ENCODE measurements around the gene KLHL7. TPM values are rescaled to one million over a fixed set of nuclear protein-coding genes. Genes with fewer than 3 reads are reported as not detected.
"Not testable (repeated sequence)": the region's sequence is repeated elsewhere in the genome, so short reads cannot be mapped to it uniquely, and the experiment has no call there.

Gene KLHL7
- total and polyA plus RNA-seq, 8 donors, result 8.4 to 55.9 (median 17.6) TPM

GRCh38 chr7:23222439-23223030, 117.0 kb downstream of the KLHL7 start:
- Histone ChIP-seq H3K9me3 (no peaks in the 10 kb centered on the region), H3K4me1 (no peaks in the 10 kb centered on the region), H3K27me3 (no peaks in the 10 kb centered on the region), H3K36me3 (no peaks in the 10 kb centered on the region), H3K27ac (no peak overlapping the region), H3K4me3 (no peak overlapping the region)
- intact Hi-C loops (cut with DNase I; ENCODE audit: low total_unique reads), result no loop called here
- DNase-seq, result no peak
- TF ChIP-seq POLR2A (IDR thresholded peaks at IDR 0.05) (no peak), POLR2AphosphoS5 (IDR thresholded peaks at IDR 0.05) (no peak), EP300 (IDR thresholded peaks at IDR 0.05) (no peak)
- TF ChIP-seq, protein P1, sequence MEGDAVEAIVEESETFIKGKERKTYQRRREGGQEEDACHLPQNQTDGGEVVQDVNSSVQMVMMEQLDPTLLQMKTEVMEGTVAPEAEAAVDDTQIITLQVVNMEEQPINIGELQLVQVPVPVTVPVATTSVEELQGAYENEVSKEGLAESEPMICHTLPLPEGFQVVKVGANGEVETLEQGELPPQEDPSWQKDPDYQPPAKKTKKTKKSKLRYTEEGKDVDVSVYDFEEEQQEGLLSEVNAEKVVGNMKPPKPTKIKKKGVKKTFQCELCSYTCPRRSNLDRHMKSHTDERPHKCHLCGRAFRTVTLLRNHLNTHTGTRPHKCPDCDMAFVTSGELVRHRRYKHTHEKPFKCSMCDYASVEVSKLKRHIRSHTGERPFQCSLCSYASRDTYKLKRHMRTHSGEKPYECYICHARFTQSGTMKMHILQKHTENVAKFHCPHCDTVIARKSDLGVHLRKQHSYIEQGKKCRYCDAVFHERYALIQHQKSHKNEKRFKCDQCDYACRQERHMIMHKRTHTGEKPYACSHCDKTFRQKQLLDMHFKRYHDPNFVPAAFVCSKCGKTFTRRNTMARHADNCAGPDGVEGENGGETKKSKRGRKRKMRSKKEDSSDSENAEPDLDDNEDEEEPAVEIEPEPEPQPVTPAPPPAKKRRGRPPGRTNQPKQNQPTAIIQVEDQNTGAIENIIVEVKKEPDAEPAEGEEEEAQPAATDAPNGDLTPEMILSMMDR (IDR thresholded peaks at IDR 0.05), result no peak
- 34 to 50% (median 40%) methylated on average over 5 of the region's 5 CpGs for WGBS, 5 donors

GRCh38 chr7:23224364-23224763, 118.8 kb downstream of the KLHL7 start:
- 81 to 87% (median 85%) methylated on average over 4 of the region's 4 CpGs for WGBS, 5 donors
- H3K36me3 ChIP-seq; intact Hi-C loops (cut with DNase I; ENCODE audit: low total_unique reads): not testable (repeated sequence)

GRCh38 chr7:23226844-23227450, 121.4 kb downstream of the KLHL7 start:
- no peak for DNase-seq
- intact Hi-C loops (cut with DNase I; ENCODE audit: low total_unique reads), result no loop called here
- Histone ChIP-seq H3K27me3 (no peaks in the 10 kb centered on the region), H3K4me3 (no peak overlapping the region), H3K4me1 (no peaks in the 10 kb centered on the region), H3K27ac (no peak overlapping the region), H3K36me3 (no peaks in the 10 kb centered on the region), H3K9me3 (peaks cover 0 to 8% (median 0%) of the 10 kb centered on the region in 4 donors)
- TF ChIP-seq, protein P1 (IDR thresholded peaks at IDR 0.05), result no peak
- WGBS, 5 donors, result 71 to 77% (median 74%) methylated on average over 4 of the region's 4 CpGs

More at GRCh38 chr7:23224364-23224763, 118.8 kb downstream of the KLHL7 start:
- H3K4me3 ChIP-seq, DNase-seq, H3K9me3 ChIP-seq, H3K4me1 ChIP-seq, H3K27me3 ChIP-seq, H3K27ac ChIP-seq: not testable (repeated sequence)

Other genes starting within 250 kb of the KLHL7 start
- gene HYCC1, start 91.7 kb upstream of the KLHL7 start, total RNA-seq, result 10 to 100 TPM in 2 of 5 donors, 1 to 10 TPM in 2, under 1 TPM in 1; 0.58 to 32.9 (median 5.4) TPM
- 1 to 10 TPM; 2.6 to 7.7 (median 2.7) TPM for gene HYCC1, start 91.7 kb upstream of the KLHL7 start, polyA plus RNA-seq
- 100 to 1,000 TPM in 1 of 5 donors, 10 to 100 TPM in 3, 1 to 10 TPM in 1; 3.8 to 113 (median 47.7) TPM for gene NUP42, start 76.3 kb downstream of the KLHL7 start, total RNA-seq
- gene NUP42, start 76.3 kb downstream of the KLHL7 start, polyA plus RNA-seq, result 10 to 100 TPM; 15.6 to 25.7 (median 24.4) TPM
- gene GPNMB, start 141.0 kb downstream of the KLHL7 start, total RNA-seq, result 10 to 100 TPM; 11.7 to 32.7 (median 26.1) TPM
- 10 to 100 TPM in 1 of 3 donors, 1 to 10 TPM in 2; 6.1 to 27.8 (median 9.4) TPM for gene GPNMB, start 141.0 kb downstream of the KLHL7 start, polyA plus RNA-seq
- 10 to 100 TPM in 4 of 5 donors, 1 to 10 TPM in 1; 2.9 to 79.9 (median 68.9) TPM for gene MALSU1, start 193.6 kb downstream of the KLHL7 start, total RNA-seq
- 10 to 100 TPM; 32.9 to 49.3 (median 42.8) TPM for gene MALSU1, start 193.6 kb downstream of the KLHL7 start, polyA plus RNA-seq